GM12878 (cell line): Measurements from ENCODE around the gene AKT3. TPM values are rescaled to one million over a fixed set of nuclear protein-coding genes. Genes with fewer than 3 reads are reported as not detected.

ENCODE experiments used
- ATAC-seq: fragments of 200-7000 bp; cut with Tn5 transposase; 3 replicates; pipeline ENCODE4 v1.9.1; 2020; ENCODE audit warnings: mild to moderate bottlenecking, moderate library complexity
- BruUV-seq: library from RNA; stranded (reverse); fragments of 400-500 nt; replicated peaks from 2 replicates; lab custom pipeline; 2021; lab: Mats Ljungman, UMichigan
- CTCF ChIA-PET: fragments of 300-600 bp; sonication (Branson Sonifier 250); formaldehyde crosslinking; extraction: SDS; loops from one replicate; lab custom pipeline; 2021; ENCODE audit warnings: inconsistent platforms; lab: Yijun Ruan, JAX
- POLR2A ChIA-PET: fragments of 350-600 bp; formaldehyde crosslinking; extraction: SDS; loops from one replicate; lab custom pipeline; 2021; ENCODE audit warnings: inconsistent platforms; lab: Charles Lee
- RAD21 ChIA-PET: fragments of 300-600 bp; sonication (Branson Sonifier 250); formaldehyde crosslinking; loops from one replicate; lab custom pipeline; 2023; ENCODE audit warnings: antibody characterized with exemption; ENCODE audit not compliant: unreplicated experiment; lab: Charles Lee
- SMC1A ChIA-PET: fragments of 300-600 bp; sonication (Branson Sonifier 250); formaldehyde crosslinking; loops from one replicate; lab custom pipeline; 2023; ENCODE audit not compliant: unreplicated experiment, uncharacterized antibody; lab: Charles Lee
- DNase-seq: peaks from one replicate; pipeline ENCODE4 v3.0.0-alpha.2; 2011; ENCODE audit warnings: low read depth, low spot score
- FAIRE-seq: peaks from 3 replicates; lab custom pipeline; 2011; peaks lifted over from hg19 to GRCh38; lab: Jason Lieb, UNC
- H2AFZ ChIP-seq: 2 replicates; pipeline ENCODE4 v1.6.0; 2011; ENCODE audit warnings: low read depth, low read length, control low read depth; ENCODE audit not compliant: control insufficient read depth
- H3K27ac ChIP-seq: 2 replicates; pipeline ENCODE4 v1.5.1; 2011; ENCODE audit warnings: control low read depth; ENCODE audit not compliant: control insufficient read depth, insufficient read depth
- H3K27me3 ChIP-seq, 2 experiments: replicated peaks in 1 of 2; 2 replicates each; pipeline versions ENCODE4 v1.6.0 to v1.6.1; 2011; ENCODE audit warnings: low read length in 1 of 2; ENCODE audit not compliant: control insufficient read depth in 2 of 2, insufficient read depth in 2 of 2
- H3K36me3 ChIP-seq, 2 experiments: 2 replicates each; pipeline ENCODE4 v1.5.1; 2011; ENCODE audit warnings: low read length in 1 of 2; ENCODE audit not compliant: control insufficient read depth in 2 of 2, insufficient read depth in 2 of 2
- H3K4me1 ChIP-seq: 2 replicates; pipeline ENCODE4 v1.6.1; 2011; ENCODE audit warnings: mild to moderate bottlenecking, low read length, moderate library complexity, mixed read lengths; ENCODE audit not compliant: control insufficient read depth, insufficient read depth
- H3K4me2 ChIP-seq: 2 replicates; pipeline ENCODE4 v1.6.0; 2011; ENCODE audit warnings: control low read depth; ENCODE audit not compliant: control insufficient read depth, insufficient read depth
- H3K4me3 ChIP-seq: fragments of 200-600 bp; sonication (generic); 2 replicates; pipeline ENCODE4 v1.5.1; 2016
- H3K79me2 ChIP-seq: 2 replicates; pipeline ENCODE4 v1.6.0; 2011; ENCODE audit warnings: low read length; ENCODE audit not compliant: control insufficient read depth, insufficient read depth
- H3K9ac ChIP-seq: 2 replicates; pipeline ENCODE4 v1.8.0; 2011; ENCODE audit warnings: low read length, control low read depth, mixed read lengths; ENCODE audit not compliant: control insufficient read depth, insufficient read depth
- H3K9me3 ChIP-seq: replicated peaks from 3 replicates; pipeline ENCODE4 v1.5.1; 2011; ENCODE audit warnings: mild to moderate bottlenecking, low read length; ENCODE audit not compliant: control insufficient read depth, insufficient read depth
- H4K20me1 ChIP-seq: 2 replicates; pipeline ENCODE4 v1.6.0; 2011; ENCODE audit not compliant: control insufficient read depth, insufficient read depth
- ASH2L ChIP-seq: fragments of 300-600, 200-600 bp; sonication (generic); IDR thresholded peaks from 2 replicates; pipeline ENCODE4 v1.6.1; 2017; ENCODE audit warnings: low read depth, mild to moderate bottlenecking, borderline replicate concordance
- BHLHE40 ChIP-seq, 2 experiments: fragments of 450-650 bp in 1 of 2; IDR thresholded peaks; 2 replicates each; pipeline ENCODE4 v1.6.1; 2011 to 2017; ENCODE audit warnings: low read depth in 2 of 2, borderline replicate concordance in 1 of 2, improper control_type of control experiment in 1 of 2, low read length in 1 of 2, mild to moderate bottlenecking in 1 of 2
- BRCA1 ChIP-seq: IDR thresholded peaks from 2 replicates; pipeline ENCODE4 v1.6.1; 2011; ENCODE audit warnings: low read depth, low read length, improper control_type of control experiment
- CBX5 ChIP-seq: sonication (generic); IDR thresholded peaks from 2 replicates; pipeline ENCODE4 v1.6.1; 2016; ENCODE audit warnings: low read depth, moderate library complexity, mild to moderate bottlenecking, inconsistent platforms
- CREB1 ChIP-seq: IDR thresholded peaks from 2 replicates; pipeline ENCODE4 v1.6.1; 2012; ENCODE audit warnings: low read depth, mild to moderate bottlenecking, inconsistent platforms
- ELK1 ChIP-seq: IDR thresholded peaks from 2 replicates; pipeline ENCODE4 v1.6.1; 2012; ENCODE audit warnings: low read depth, low read length, improper control_type of control experiment
- EZH2 ChIP-seq: IDR thresholded peaks from 2 replicates; pipeline ENCODE4 v1.6.1; 2012; ENCODE audit warnings: low read depth, mild to moderate bottlenecking, control low read depth, inconsistent platforms, low read length, borderline replicate concordance; ENCODE audit not compliant: control insufficient read depth
- FOS ChIP-seq: IDR thresholded peaks from 3 replicates; pipeline ENCODE4 v1.6.1; 2011; ENCODE audit warnings: borderline replicate concordance; ENCODE audit not compliant: insufficient read length; ENCODE audit errors: extremely low read depth
- HCFC1 ChIP-seq: fragments of 150-350 bp; IDR thresholded peaks from 2 replicates; pipeline ENCODE4 v1.6.1; 2014; ENCODE audit warnings: low read length
- IKZF2 ChIP-seq, 2 experiments: fragments of 450-650 bp; IDR thresholded peaks; 2 replicates each; pipeline ENCODE4 v1.6.1; 2017; ENCODE audit warnings: mild to moderate bottlenecking in 2 of 2, moderate library complexity in 2 of 2
- JUNB ChIP-seq: IDR thresholded peaks from 2 replicates; pipeline ENCODE4 v1.6.1; 2016; ENCODE audit warnings: antibody characterized with exemption, mild to moderate bottlenecking
- KLF5 ChIP-seq: fragments of 450-650 bp; IDR thresholded peaks from 2 replicates; pipeline ENCODE4 v1.6.1; 2014; ENCODE audit warnings: mild to moderate bottlenecking; ENCODE audit not compliant: partially characterized antibody
- MTA3 ChIP-seq: IDR thresholded peaks from 2 replicates; pipeline ENCODE4 v1.6.1; 2012; ENCODE audit warnings: low read length, inconsistent platforms, borderline replicate concordance
- NFIC ChIP-seq: IDR thresholded peaks from 2 replicates; pipeline ENCODE4 v1.6.1; 2012; ENCODE audit warnings: low read depth, mild to moderate bottlenecking, inconsistent platforms, low read length, moderate library complexity
- NFYA ChIP-seq: IDR thresholded peaks from 2 replicates; pipeline ENCODE4 v1.6.1; 2011; ENCODE audit warnings: low read depth, mild to moderate bottlenecking, low read length, improper control_type of control experiment, borderline replicate concordance
- NRF1 ChIP-seq: conservative IDR thresholded peaks from 2 replicates; pipeline ENCODE4 v1.6.1; 2011; ENCODE audit warnings: mild to moderate bottlenecking, low read depth, low read length, improper control_type of control experiment
- RBBP5 ChIP-seq: fragments of 200-600 bp; sonication (generic); conservative IDR thresholded peaks from 2 replicates; pipeline ENCODE4 v1.6.1; 2016
- RELA ChIP-seq: fragments of 450-650 bp; IDR thresholded peaks from 2 replicates; pipeline ENCODE4 v1.8.0; 2014; ENCODE audit warnings: borderline replicate concordance; ENCODE audit not compliant: partially characterized antibody
- SMAD5 ChIP-seq: IDR thresholded peaks from 2 replicates; pipeline ENCODE4 v1.6.1; 2016; ENCODE audit warnings: antibody characterized with exemption, low read depth
- SPI1 ChIP-seq: IDR thresholded peaks from 2 replicates; pipeline ENCODE4 v1.6.1; 2011; ENCODE audit warnings: low read depth, mild to moderate bottlenecking, low read length, moderate library complexity, borderline replicate concordance; ENCODE audit not compliant: insufficient read depth
- STAT3 ChIP-seq: IDR thresholded peaks from 2 replicates; pipeline ENCODE4 v1.6.1; 2011; ENCODE audit warnings: low read depth, low read length, improper control_type of control experiment
- SUZ12 ChIP-seq: fragments of 200-600 bp; sonication (generic); IDR thresholded peaks from one replicate; pipeline ENCODE4 v1.6.1; 2018; ENCODE audit warnings: antibody characterized with exemption, mild to moderate bottlenecking; ENCODE audit not compliant: unreplicated experiment
- TAF1 ChIP-seq: IDR thresholded peaks from 2 replicates; pipeline ENCODE4 v1.6.1; 2011; ENCODE audit warnings: mild to moderate bottlenecking, low read depth, low read length, borderline replicate concordance
- WGBS: methylation state at CpG from one replicate; pipeline ENCODE4 v1.1.6; 2016; ENCODE audit warnings: low lambda C conversion rate; ENCODE audit not compliant: insufficient replicate concordance, insufficient coverage; ENCODE audit errors: missing lambda C conversion rate; 5-methylcytosine and 5-hydroxymethylcytosine counted together
- in situ Hi-C: fragments of 300-500 bp; cut with MboI; formaldehyde crosslinking; loops from 9 replicates; pipeline ENCODE4 v1.14.3; 2018; ENCODE audit warnings: mixed read lengths
- intact Hi-C: fragments of 100-400 bp; cut with micrococcal nuclease; formaldehyde crosslinking; loops from one replicate; pipeline ENCODE4 v1.14.2; 2022; ENCODE audit not compliant: unreplicated experiment
- polyA plus RNA-seq, 11 experiments: library from polyadenylated mRNA; depleted of rRNA in 4 of 11; unstranded in 6 of 11; stranded (reverse) in 5 of 11; fragments of >200 nt; fragmentation: Nextera tagmentation in 4 of 11; fragmentation: Illumina TruSeq in 1 of 11; extraction: Ambion mirVana in 4 of 11; extraction: Trizol in 1 of 11; gene quantifications; 1 replicate in 1 of 11; 2 replicates in 10 of 11; pipeline versions ENCODE4 v1.2.1 to v1.2.3, GENCODE V29; 2011 to 2016; ENCODE audit warnings: inconsistent platforms in 2 of 11, missing spikeins in 2 of 11, low read depth in 1 of 11
- total RNA-seq, 4 experiments: library from RNA; depleted of rRNA in 3 of 4; stranded (reverse); fragments of >200 nt in 3 of 4; fragmentation: Illumina TruSeq in 1 of 4; extraction: Trizol in 1 of 4; gene quantifications; 2 replicates each; pipeline versions ENCODE4 v1.2.1 to v1.2.3, GENCODE V29; 2013 to 2021
- TF ChIP-seq, protein P1 (sequence below): IDR thresholded peaks from 2 replicates; pipeline ENCODE4 v1.6.1; 2011; ENCODE audit warnings: low read depth, low read length, improper control_type of control experiment, borderline replicate concordance

Gene AKT3
- total and polyA plus RNA-seq, 10 of the 15 experiments (the other 5 are each of a cell fraction or from before 2014, with no cell fraction given) = 0.03 to 0.56 (median 0.19) TPM

DNA sequence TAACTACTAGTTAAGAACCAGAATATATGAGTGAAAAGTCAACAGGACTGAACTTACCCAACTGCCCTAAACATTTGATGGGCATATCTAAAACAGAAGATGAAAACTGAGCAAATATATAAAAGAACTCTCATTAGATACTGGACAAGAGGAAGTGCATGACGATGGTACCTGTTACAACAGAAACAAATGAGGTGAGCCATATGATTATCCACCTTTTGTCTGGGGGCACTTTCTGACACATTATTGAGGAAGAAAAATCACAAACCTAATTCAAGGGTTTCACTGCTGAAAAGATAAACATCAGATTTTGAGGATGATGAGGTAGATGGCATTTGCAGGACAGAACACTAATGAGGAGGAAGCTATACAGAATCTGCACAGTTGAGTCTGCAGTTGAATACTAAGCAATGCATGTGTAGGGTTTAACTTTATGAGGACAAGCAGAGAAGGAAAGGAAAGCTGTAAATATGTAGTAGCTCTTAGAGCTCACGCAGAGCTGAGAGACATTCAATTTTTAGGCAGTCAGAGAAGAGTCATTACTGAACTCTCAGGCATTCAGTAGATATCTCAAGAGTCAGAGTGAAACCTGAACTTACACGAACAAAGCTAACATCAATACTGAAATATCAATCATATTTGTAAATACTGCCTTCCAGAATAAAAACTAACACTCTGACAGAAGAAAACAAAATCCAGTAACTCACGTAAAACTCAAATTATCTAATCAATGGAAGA is 262.1 kb downstream of the AKT3 start:
- no TSS peak for BruUV-seq
- ChIA-PET RAD21 (no interaction called here), CTCF (interaction anchor here (0.7 kb wide), 1 partner anchor 78 kb away, joined by 3 read pairs; no protein-coding TSS in a partner anchor), SMC1A (no interaction called here), POLR2A (no interaction called here)
- no peaks in the 10 kb centered on the region for H3K27me3 ChIP-seq
- no peaks in the 10 kb centered on the region for H3K36me3 ChIP-seq
- peaks cover 9% of the 10 kb centered on the region; the same call in 2 of the 3 replicates for H3K9me3 ChIP-seq
- H3K79me2 ChIP-seq = no peaks in the 10 kb centered on the region
- no peak overlapping the region; the same call in 1 of the 2 replicates for H2AFZ ChIP-seq
- no peak overlapping the region for H3K4me3 ChIP-seq
- in situ Hi-C loops = no loop called here
- no peaks in the 10 kb centered on the region for H4K20me1 ChIP-seq
- DNase-seq (peak; percentile 60), ATAC-seq (peak; percentile 90), FAIRE-seq (peak; percentile 83)
- peak overlapping the region; percentile 65 for H3K27ac ChIP-seq
- 0% methylated on average over 4 of the region's 4 CpGs for WGBS
- H3K9ac ChIP-seq = peak overlapping the region; percentile 12; the same call in 1 of the 2 replicates
- peak overlapping the region; percentile 73 for H3K4me2 ChIP-seq
- H3K4me1 ChIP-seq = peaks cover 19% of the 10 kb centered on the region
- intact Hi-C loops = loop anchor here (1.0 to 10.0 kb wide), 3 partner anchors 8 to 243 kb away; no protein-coding TSS in a partner anchor
- TF ChIP-seq STAT3 (no peak), IKZF2 (IDR thresholded peaks at IDR 0.05) (no peak), TAF1 (no peak), ELK1 (no peak), SPI1 (peak; percentile 49; the same call in 1 of the 2 replicates), CREB1 (peak; percentile 42; the same call in 1 of the 2 replicates), MTA3 (peak; percentile 85; the same call in 1 of the 2 replicates), EZH2 (no peak), RELA (no peak), BHLHE40 (IDR thresholded peaks at IDR 0.05; ENCODE audit: borderline replicate concordance in 1 of 2, low read depth in 2 of 2, low read length in 1 of 2) (no peak), NRF1 (no peak), KLF5 (no peak), RBBP5 (no peak), JUNB (peak; percentile 96), CBX5 (peak; percentile 66; the same call in 1 of the 2 replicates), FOS (no peak), SUZ12 (no peak), SMAD5 (no peak), HCFC1 (no peak), BRCA1 (no peak), NFYA (no peak), ASH2L (no peak), NFIC (peak; percentile 94)
- TF ChIP-seq, protein P1, sequence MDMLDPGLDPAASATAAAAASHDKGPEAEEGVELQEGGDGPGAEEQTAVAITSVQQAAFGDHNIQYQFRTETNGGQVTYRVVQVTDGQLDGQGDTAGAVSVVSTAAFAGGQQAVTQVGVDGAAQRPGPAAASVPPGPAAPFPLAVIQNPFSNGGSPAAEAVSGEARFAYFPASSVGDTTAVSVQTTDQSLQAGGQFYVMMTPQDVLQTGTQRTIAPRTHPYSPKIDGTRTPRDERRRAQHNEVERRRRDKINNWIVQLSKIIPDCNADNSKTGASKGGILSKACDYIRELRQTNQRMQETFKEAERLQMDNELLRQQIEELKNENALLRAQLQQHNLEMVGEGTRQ = no peak
